ENCODE data around the gene TMEM123.
"Not testable (repeated sequence)": the region's sequence is repeated elsewhere in the genome, so short reads cannot be mapped to it uniquely, and the experiment has no call there.

The TMEM123 gene

GRCh38 chr11:102449651-102450570 lies 2.7 kb downstream of the TMEM123 start:
- no peak for DNase-seq (ENCODE audit: low read depth in 2 of 2)

- DNase-seq (ENCODE audit: low read depth in 2 of 2): no peak
Observed at GRCh38 chr11:102448869-102449224, 3.7 kb downstream of the TMEM123 start.

- no peak for DNase-seq (ENCODE audit: low read depth in 2 of 2)
Observed at GRCh38 chr11:102447941-102448868, 4.4 kb downstream of the TMEM123 start.

DNA sequence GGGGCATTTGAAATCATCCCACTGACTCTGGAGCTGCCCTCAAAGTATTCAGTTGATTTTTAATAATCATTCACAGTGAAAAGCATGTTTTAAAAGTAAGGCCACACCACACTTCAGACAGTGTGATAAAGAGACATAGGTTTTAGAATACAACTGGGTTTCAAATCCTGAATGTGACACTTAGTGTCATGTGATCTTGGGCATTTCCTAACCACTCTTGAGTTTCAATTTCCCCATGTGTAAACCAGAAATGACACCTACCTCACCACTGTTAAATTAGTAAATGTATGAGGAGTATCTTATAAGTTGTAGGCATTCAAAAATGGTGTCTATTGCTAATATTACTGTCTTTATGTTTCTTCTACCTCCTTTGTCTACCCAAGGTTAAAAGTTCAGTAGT lies 5.4 kb downstream of the TMEM123 start:
- DNase-seq (ENCODE audit: low read depth in 2 of 2): no peak

DNA sequence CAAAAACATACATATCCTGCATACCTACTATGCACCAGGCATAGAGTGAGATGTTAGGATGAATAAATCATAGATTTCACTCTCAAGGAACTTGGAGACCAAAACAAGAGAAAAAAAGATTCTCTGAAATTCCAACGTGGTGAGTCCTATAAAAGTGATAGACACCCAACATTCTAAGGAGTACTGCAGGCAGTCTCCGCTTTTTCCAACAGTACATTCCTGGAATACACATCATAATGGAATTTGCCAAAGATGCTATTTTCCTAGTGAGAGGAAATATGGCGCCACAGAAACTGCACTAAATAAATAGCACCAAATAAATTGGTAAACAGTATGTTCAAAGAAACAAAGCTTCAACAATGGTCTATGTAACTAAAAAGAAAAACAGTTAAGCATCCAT lies 6.0 kb downstream of the TMEM123 start:
- no peak for DNase-seq (ENCODE audit: low read depth in 2 of 2)

DNA sequence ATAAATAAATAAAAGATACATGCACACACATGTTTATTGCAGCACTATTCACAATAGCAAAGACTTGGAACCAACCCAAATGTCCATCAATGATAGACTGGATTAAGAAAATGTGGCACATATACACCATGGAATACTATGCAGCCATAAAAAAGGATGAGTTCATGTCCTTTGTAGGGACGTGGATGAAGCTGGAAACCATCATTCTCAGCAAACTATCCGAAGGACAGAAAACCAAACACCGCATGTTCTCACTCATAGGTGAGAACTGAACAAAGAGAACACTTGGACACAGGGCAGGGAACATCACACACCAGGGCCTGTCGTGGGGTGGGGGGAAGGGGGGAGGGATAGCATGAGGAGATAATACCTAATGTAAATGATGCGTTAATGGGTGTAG lies 7.9 kb downstream of the TMEM123 start:
- not testable (repeated sequence) for DNase-seq (ENCODE audit: low read depth in 2 of 2)

- DNase-seq (ENCODE audit: low read depth in 2 of 2): not testable (repeated sequence)
Observed at GRCh38 chr11:102444142-102444541, 8.4 kb downstream of the TMEM123 start.

DNA sequence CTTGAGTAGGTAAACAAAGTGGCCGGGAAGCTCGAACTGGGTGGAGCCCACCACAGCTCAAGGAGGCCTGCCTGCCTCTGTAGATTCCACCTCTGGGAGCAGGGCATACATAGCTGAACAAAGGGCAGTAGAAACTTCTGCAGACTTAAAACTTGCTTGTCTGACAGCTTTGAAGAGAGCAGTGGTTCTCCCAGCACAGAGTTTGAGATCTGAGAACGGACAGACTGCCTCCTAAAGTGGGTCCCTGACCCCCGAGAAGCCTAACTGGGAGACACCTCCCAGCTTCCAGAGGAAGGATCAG lies 13.6 kb downstream of the TMEM123 start:
- not testable (repeated sequence) for DNase-seq (ENCODE audit: low read depth in 2 of 2)

- no peak for DNase-seq (ENCODE audit: low read depth in 2 of 2)
Observed at GRCh38 chr11:102438311-102439062, 14.1 kb downstream of the TMEM123 start.

GRCh38 chr11:102437727-102438126 lies 14.8 kb downstream of the TMEM123 start:
- DNase-seq (ENCODE audit: low read depth in 2 of 2): no peak

GRCh38 chr11:102436976-102437375 lies 15.6 kb downstream of the TMEM123 start:
- no peak for DNase-seq (ENCODE audit: low read depth in 2 of 2)

GRCh38 chr11:102436561-102436960 lies 16.0 kb downstream of the TMEM123 start:
- no peak for DNase-seq (ENCODE audit: low read depth in 2 of 2)

DNA sequence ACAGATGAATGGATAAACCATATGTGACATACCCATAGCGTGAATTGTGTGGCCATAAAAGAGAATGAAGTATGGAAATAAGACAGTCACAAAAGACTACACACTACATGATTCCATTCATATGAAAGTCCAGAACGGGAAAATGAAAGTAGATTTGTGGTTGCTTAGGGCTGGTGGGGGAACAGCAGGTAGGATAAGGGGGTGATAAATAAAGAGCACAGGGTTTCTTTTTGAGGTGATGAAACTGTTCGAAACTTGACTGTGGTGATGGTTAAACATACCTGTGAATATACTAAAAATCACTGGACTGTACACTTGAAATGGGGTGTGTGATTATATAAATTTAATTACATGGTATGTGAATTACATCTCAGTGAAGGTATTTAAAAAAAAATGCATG lies 16.9 kb downstream of the TMEM123 start:
- DNase-seq (ENCODE audit: low read depth in 2 of 2): no peak

GRCh38 chr11:102433571-102433970 lies 19.0 kb downstream of the TMEM123 start:
- DNase-seq (ENCODE audit: low read depth in 2 of 2): not testable (repeated sequence)

GRCh38 chr11:102432560-102432959 lies 20.0 kb downstream of the TMEM123 start:
- DNase-seq (ENCODE audit: low read depth in 2 of 2): not testable (repeated sequence)

- no peak for DNase-seq (ENCODE audit: low read depth in 2 of 2)
Observed at GRCh38 chr11:102431404-102431803, 21.2 kb downstream of the TMEM123 start.

- no peak for DNase-seq (ENCODE audit: low read depth in 2 of 2)
Observed at GRCh38 chr11:102430158-102430836, 22.3 kb downstream of the TMEM123 start.

DNA sequence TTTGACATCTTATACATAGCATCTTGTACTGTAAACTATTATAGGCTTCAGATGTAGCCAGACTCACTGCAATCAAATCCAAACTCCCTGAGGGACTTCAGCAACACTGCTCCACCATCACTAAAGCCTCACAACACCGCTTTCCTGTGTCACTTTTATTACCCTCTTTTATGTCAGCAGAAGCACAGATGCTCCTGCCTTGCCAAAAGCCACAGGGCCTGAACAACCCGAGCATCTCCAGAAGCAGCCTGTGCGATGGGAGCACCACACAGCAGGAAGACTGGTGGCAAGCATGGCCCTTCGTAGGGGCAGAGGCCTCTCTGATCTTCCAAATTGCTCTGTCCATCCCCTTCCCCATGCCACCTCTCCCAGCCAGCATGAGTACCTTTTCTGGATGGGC lies 22.9 kb downstream of the TMEM123 start:
- no peak for DNase-seq (ENCODE audit: low read depth in 2 of 2)

- DNase-seq (ENCODE audit: low read depth in 2 of 2): no peak
Observed at GRCh38 chr11:102429226-102429625, 23.3 kb downstream of the TMEM123 start.

- no peak for DNase-seq (ENCODE audit: low read depth in 2 of 2)
Observed at GRCh38 chr11:102428696-102429095, 23.9 kb downstream of the TMEM123 start.

- no peak for DNase-seq (ENCODE audit: low read depth in 2 of 2)
Observed at GRCh38 chr11:102427068-102427467, 25.5 kb downstream of the TMEM123 start.
